ENCODE results near the gene UBR3. TPM values are rescaled to one million over a fixed set of nuclear protein-coding genes. Genes with fewer than 3 reads are reported as not detected.
A peak's percentile ranks its signal among the peaks of the same experiment; 100 is the strongest.

Gene UBR3
- total and polyA plus RNA-seq, 4 donors: 9.5 to 137 (median 25.7) TPM

GRCh38 chr2:169828141-169828811 lies 1.0 kb downstream of the UBR3 start:
- H3K27me3 ChIP-seq (ENCODE audit: control insufficient read depth in 3 of 3, insufficient read depth in 3 of 3, low read length in 2 of 3): no peaks in the 10 kb centered on the region
- peak; percentile 27 to 60 (median 56) for DNase-seq
- H3K9ac ChIP-seq (ENCODE audit: insufficient read depth in 1 of 2, low read length in 2 of 2): peak overlapping the region; percentile 51 to 84
- no peak for TF ChIP-seq CTCF (IDR thresholded peaks at IDR 0.05; ENCODE audit: control extremely low read depth, extremely low read depth)
- H3K36me3 ChIP-seq (ENCODE audit: control insufficient read depth in 4 of 4, insufficient read depth in 4 of 4, low read length in 4 of 4): no peaks in the 10 kb centered on the region
- peak overlapping the region; percentile 96 to 97 for H3K27ac ChIP-seq (ENCODE audit: low read depth in 1 of 2, low read length in 1 of 2)
- 1% methylated on average over 13 of the region's 13 CpGs for WGBS, 2 donors
- peaks cover 0 to 11% (median 5%) of the 10 kb centered on the region in 5 donors for H3K4me1 ChIP-seq (ENCODE audit: control insufficient read depth in 5 of 5, insufficient read depth in 5 of 5, low read length in 5 of 5)
- H3K9me3 ChIP-seq (ENCODE audit: control insufficient read depth in 4 of 4, insufficient read depth in 3 of 4, low read length in 3 of 4): no peaks in the 10 kb centered on the region
- H3K4me3 ChIP-seq: peak overlapping the region; percentile 89
- peak; percentile 24 for ATAC-seq (ENCODE audit: insufficient read depth, low FRiP score)

GRCh38 chr2:169834401-169834800 lies 7.1 kb downstream of the UBR3 start:
- no peak for DNase-seq
- H3K27ac ChIP-seq (ENCODE audit: low read depth in 1 of 2, low read length in 1 of 2): no peak overlapping the region
- ATAC-seq (ENCODE audit: insufficient read depth, low FRiP score): no peak
- peaks cover 0 to 25% (median 0%) of the 10 kb centered on the region in 5 donors for H3K4me1 ChIP-seq (ENCODE audit: control insufficient read depth in 5 of 5, insufficient read depth in 5 of 5, low read length in 5 of 5)
- 87 to 94% methylated on average over 1 of the region's 1 CpG for WGBS, 2 donors
- no peak for TF ChIP-seq CTCF (IDR thresholded peaks at IDR 0.05; ENCODE audit: control extremely low read depth, extremely low read depth)
- H3K36me3 ChIP-seq (ENCODE audit: control insufficient read depth in 4 of 4, insufficient read depth in 4 of 4, low read length in 4 of 4): no peaks in the 10 kb centered on the region
- H3K9ac ChIP-seq (ENCODE audit: insufficient read depth in 1 of 2, low read length in 2 of 2): no peak overlapping the region
- no peaks in the 10 kb centered on the region for H3K9me3 ChIP-seq (ENCODE audit: control insufficient read depth in 4 of 4, insufficient read depth in 3 of 4, low read length in 3 of 4)
- no peak overlapping the region for H3K4me3 ChIP-seq
- H3K27me3 ChIP-seq (ENCODE audit: control insufficient read depth in 3 of 3, insufficient read depth in 3 of 3, low read length in 2 of 3): no peaks in the 10 kb centered on the region

- Histone ChIP-seq H3K4me1 (ENCODE audit: control insufficient read depth in 5 of 5, insufficient read depth in 5 of 5, low read length in 5 of 5) (peaks cover 0 to 10% (median 7%) of the 10 kb centered on the region in 5 donors), H3K9ac (ENCODE audit: insufficient read depth in 1 of 2, low read length in 2 of 2) (no peak overlapping the region), H3K27ac (ENCODE audit: low read depth in 1 of 2, low read length in 1 of 2) (no peak overlapping the region), H3K36me3 (ENCODE audit: control insufficient read depth in 4 of 4, insufficient read depth in 4 of 4, low read length in 4 of 4) (peaks cover 0 to 2% (median 0%) of the 10 kb centered on the region in 4 donors), H3K9me3 (ENCODE audit: control insufficient read depth in 4 of 4, insufficient read depth in 3 of 4, low read length in 3 of 4) (no peaks in the 10 kb centered on the region), H3K27me3 (ENCODE audit: control insufficient read depth in 3 of 3, insufficient read depth in 3 of 3, low read length in 2 of 3) (no peaks in the 10 kb centered on the region), H3K4me3 (no peak overlapping the region)
- WGBS, 2 donors: 89 to 93% methylated on average over 2 of the region's 2 CpGs
- DNase-seq (no peak), ATAC-seq (ENCODE audit: insufficient read depth, low FRiP score) (no peak)
- TF ChIP-seq CTCF (IDR thresholded peaks at IDR 0.05; ENCODE audit: control extremely low read depth, extremely low read depth): no peak
Observed at GRCh38 chr2:169838743-169839489, 11.7 kb downstream of the UBR3 start.

All from lung (tissue), 12 donors.